Measurements from ENCODE around the gene E4F1.

DNA sequence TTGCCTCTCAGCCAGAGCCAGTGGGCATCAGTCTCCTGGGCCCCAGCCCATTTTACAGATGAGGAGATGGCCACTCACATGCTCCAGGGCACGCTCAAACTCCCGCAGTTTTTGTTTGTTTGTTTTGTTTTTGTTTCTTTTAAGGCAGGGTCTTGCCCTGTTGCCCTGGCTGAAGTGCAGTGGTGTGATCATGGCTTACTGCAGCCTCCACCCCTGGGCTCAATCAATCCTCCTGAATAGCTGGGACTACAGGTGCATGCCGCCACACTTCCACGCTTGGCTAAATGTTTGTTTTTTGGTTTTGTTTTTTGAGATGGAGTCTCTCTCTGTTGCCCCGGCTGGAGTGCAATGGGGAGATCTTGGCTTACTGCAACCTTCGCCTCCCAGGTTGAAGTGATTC lies 3.5 kb downstream of the E4F1 start:
- TF ChIP-seq, protein P1, sequence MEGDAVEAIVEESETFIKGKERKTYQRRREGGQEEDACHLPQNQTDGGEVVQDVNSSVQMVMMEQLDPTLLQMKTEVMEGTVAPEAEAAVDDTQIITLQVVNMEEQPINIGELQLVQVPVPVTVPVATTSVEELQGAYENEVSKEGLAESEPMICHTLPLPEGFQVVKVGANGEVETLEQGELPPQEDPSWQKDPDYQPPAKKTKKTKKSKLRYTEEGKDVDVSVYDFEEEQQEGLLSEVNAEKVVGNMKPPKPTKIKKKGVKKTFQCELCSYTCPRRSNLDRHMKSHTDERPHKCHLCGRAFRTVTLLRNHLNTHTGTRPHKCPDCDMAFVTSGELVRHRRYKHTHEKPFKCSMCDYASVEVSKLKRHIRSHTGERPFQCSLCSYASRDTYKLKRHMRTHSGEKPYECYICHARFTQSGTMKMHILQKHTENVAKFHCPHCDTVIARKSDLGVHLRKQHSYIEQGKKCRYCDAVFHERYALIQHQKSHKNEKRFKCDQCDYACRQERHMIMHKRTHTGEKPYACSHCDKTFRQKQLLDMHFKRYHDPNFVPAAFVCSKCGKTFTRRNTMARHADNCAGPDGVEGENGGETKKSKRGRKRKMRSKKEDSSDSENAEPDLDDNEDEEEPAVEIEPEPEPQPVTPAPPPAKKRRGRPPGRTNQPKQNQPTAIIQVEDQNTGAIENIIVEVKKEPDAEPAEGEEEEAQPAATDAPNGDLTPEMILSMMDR (conservative IDR thresholded peaks at IDR 0.05 in 1 of 2, IDR thresholded peaks at IDR 0.05 in 1 of 2; ENCODE audit: extremely low read depth in 1 of 2, insufficient read depth in 1 of 2, low read depth in 1 of 2, low read length in 2 of 2) = no peak
- no peak for TF ChIP-seq EZH2 (IDR thresholded peaks at IDR 0.05; ENCODE audit: borderline replicate concordance, low read length)
